ENCODE results near the gene RUNX2.

RUNX2 gene

GRCh38 chr6:45434381-45434700 is 106.2 kb downstream of the RUNX2 start:
- DNase-seq (ENCODE audit: low read depth), result no peak

GRCh38 chr6:45436544-45437438 is 108.7 kb downstream of the RUNX2 start:
- DNase-seq (ENCODE audit: low read depth), result no peak

GRCh38 chr6:45437439-45437815 is 109.3 kb downstream of the RUNX2 start:
- DNase-seq (ENCODE audit: low read depth), result no peak

GRCh38 chr6:45438151-45438550 is 110.0 kb downstream of the RUNX2 start:
- no peak for DNase-seq (ENCODE audit: low read depth)

- peak; percentile 76 for DNase-seq (ENCODE audit: low read depth)
These were observed 110.8 kb downstream of the RUNX2 start for GRCh38 chr6:45438849-45439406.

- DNase-seq (ENCODE audit: low read depth), result no peak
These were observed 111.3 kb downstream of the RUNX2 start for GRCh38 chr6:45439459-45439858.

- DNase-seq (ENCODE audit: low read depth), result no peak
These were observed 111.8 kb downstream of the RUNX2 start for GRCh38 chr6:45439861-45440388.

- DNase-seq (ENCODE audit: low read depth), result no peak
These were observed 113.8 kb downstream of the RUNX2 start for GRCh38 chr6:45441851-45442453.

GRCh38 chr6:45442716-45443115 is 114.6 kb downstream of the RUNX2 start:
- no peak for DNase-seq (ENCODE audit: low read depth)

GRCh38 chr6:45445364-45445748 is 117.2 kb downstream of the RUNX2 start:
- DNase-seq (ENCODE audit: low read depth), result no peak

GRCh38 chr6:45445749-45446549 is 117.8 kb downstream of the RUNX2 start:
- peak; percentile 99 for DNase-seq (ENCODE audit: low read depth)

- DNase-seq (ENCODE audit: low read depth), result no peak
These were observed 118.9 kb downstream of the RUNX2 start for GRCh38 chr6:45447005-45447404.

- no peak for DNase-seq (ENCODE audit: low read depth)
These were observed 119.6 kb downstream of the RUNX2 start for GRCh38 chr6:45447716-45448115.

- no peak for DNase-seq (ENCODE audit: low read depth)
These were observed 120.6 kb downstream of the RUNX2 start for GRCh38 chr6:45448417-45449389.

- DNase-seq (ENCODE audit: low read depth), result no peak
These were observed 122.0 kb downstream of the RUNX2 start for GRCh38 chr6:45450132-45450531.

- no peak for DNase-seq (ENCODE audit: low read depth)
These were observed 122.7 kb downstream of the RUNX2 start for GRCh38 chr6:45450831-45451230.

- DNase-seq (ENCODE audit: low read depth), result peak; percentile 39
These were observed 126.1 kb downstream of the RUNX2 start for GRCh38 chr6:45454008-45454911.

GRCh38 chr6:45455408-45455807 is 127.3 kb downstream of the RUNX2 start:
- DNase-seq (ENCODE audit: low read depth), result no peak

- no peak for DNase-seq (ENCODE audit: low read depth)
These were observed 129.0 kb downstream of the RUNX2 start for GRCh38 chr6:45457141-45457540.

GRCh38 chr6:45458672-45459071 is 130.5 kb downstream of the RUNX2 start:
- DNase-seq (ENCODE audit: low read depth), result no peak

Measured in HS-5 (cell line).